Stimulated activated CD8-positive, alpha-beta memory T cell treated with anti-CD3 and anti-CD28 coated beads, Interleukin-15, amount 100 ng/mL, for 48 hours (primary cell): ENCODE measurements around the gene UBE4B.

Source experiments
- DNase-seq, 2 donors: peaks; one replicate each; pipeline ENCODE4 v3.0.0-alpha.2; 2020; ENCODE audit warnings: low read depth in 2 of 2

Gene UBE4B

DNA sequence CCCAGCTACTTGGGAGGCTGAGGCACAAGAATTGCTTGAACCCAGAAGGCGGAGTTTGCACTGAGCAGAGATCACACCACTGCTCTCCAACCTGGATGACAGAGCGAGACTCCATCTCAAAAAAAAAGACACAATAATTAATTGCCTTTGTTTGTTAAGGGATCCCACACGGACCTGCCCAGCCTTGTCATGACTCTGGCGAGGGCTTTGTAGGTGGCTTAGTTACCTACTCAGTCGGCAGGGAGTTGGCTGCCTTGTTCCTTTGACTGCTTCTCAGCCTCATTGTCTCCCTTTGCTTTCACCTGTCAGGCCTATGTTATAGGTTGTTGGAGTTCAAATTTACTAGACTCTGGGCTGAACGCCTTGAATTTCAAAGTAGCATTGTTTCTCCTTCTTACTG, 82.0 kb downstream of the UBE4B start:
- no peak for DNase-seq

DNA sequence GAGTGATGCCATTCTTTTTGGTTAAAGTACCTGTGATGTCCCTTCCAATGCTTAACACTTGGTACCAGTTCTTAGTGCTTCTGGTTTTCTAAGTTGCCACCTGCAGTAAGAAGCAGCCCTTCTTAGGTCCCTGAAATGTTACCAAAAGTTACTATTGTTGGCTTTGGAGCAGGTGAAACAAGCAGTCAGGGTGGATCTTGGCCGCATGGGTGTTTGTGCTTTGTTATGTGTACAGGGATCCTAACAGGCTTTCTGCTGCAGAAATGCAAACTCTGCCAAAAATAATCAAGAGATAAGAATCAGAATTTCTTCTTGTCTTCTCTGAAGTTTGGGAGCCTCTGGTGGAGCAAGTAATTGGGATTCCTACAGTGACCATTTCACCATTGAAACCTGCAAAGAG, 84.4 kb downstream of the UBE4B start:
- no peak for DNase-seq

GRCh38 chr1:10117865-10118264, 85.1 kb downstream of the UBE4B start:
- no peak for DNase-seq

DNA sequence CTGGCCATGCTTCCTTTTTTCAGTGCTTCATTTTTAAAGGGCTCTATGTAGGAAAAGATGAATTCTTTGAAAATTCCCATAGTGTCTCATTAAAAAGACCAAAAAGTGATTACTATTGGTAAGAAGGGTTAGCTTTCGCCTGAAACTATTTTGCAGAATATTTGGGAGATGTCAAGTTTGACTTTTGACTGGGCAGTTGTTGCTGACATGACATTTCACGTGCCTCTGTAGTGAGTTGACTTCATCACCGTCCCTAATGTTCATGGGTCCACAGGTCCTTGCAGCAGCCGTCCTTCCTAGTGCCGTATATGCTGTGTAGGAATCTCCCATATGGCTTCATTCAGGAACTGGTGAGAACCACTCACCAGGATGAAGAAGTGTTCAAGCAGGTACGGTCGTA, 88.9 kb downstream of the UBE4B start:
- DNase-seq: no peak

DNA sequence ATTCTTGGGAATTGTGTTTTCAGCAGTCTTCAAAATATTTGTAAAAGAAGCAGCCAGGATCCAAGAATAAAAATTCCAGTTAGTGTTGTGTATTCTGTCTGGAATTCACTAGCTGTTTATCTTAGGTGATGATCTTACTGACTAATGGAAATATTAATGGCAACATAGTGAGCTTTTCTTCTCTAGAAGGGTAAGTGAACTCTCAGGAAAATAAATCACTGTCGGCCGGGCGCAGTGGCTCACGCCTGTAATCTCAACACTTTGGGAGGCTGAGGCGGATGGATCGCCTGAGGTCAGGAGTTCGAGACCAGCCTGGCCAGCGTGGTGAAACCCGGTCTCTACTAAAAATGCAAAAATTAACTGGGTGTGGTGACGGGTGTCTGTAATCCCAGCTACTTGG, 90.2 kb downstream of the UBE4B start:
- no peak for DNase-seq

GRCh38 chr1:10128101-10128765, 95.5 kb downstream of the UBE4B start:
- no peak for DNase-seq

DNA sequence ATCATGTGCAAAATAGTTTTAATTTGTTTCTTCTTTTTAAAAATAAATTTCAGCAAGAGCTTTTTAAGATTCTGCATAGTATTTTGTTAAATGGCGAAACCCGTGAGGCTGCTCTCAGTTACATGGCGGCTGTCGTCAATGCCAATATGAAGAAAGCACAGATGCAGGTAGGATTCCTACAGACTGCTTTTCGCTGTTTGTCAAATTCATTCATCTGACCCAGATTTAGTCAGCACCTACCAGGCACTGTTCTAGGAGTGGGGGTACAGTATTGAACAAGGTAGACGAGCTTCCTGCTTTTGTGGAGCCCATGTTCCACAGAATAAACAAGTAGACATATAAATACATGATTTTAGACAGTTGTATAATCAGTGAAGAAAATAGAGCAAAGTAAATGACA, 99.6 kb downstream of the UBE4B start:
- no peak for DNase-seq

DNA sequence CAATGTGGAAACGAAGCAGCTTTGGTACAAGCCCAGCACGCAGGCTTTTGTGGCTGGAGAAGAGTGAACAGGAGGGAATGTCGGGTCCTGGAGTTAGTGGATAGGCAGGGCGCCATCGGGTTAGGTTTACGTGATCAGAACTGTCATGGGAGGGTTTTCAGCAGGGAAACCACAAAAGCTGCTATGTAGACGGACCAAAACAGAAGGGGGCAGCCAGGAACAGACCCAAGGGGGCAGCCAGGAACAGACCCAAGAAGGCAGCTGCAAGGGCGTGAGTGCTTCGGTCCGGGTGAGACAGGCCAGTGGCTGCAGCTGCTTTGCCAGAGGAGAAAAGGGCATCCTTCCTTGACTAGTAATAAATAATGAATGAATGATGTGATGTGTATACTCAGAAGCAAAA, 100.1 kb downstream of the UBE4B start:
- no peak for DNase-seq

- DNase-seq: no peak
Measured at GRCh38 chr1:10140981-10141380, 108.2 kb downstream of the UBE4B start.

DNA sequence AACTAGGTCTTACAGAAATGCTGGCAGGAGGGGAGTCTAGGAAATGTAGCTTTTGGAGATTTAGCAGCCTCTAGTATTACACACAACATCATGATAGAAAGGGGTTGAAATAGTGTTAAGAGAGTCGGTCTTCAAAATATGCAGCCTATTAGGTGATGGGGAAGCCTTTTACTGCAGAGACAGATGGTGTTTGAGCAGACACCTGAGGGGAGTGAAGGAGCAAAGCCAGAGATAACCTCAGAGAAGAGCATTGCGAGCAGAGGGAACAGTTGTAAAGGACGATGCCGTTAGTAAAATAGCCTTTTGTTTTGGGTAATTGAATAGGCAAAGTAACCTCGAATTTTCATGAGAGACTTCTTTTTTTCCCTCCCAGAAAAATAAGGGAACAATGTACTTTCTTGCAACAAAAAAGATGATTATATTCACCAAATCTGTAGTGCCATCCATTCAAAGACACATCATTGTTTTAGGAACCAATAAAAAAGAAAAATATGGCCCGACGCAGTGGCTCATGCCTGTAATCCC, 111.3 kb downstream of the UBE4B start:
- no peak for DNase-seq

- DNase-seq: no peak
Measured at GRCh38 chr1:10146391-10146790, 113.6 kb downstream of the UBE4B start.

DNA sequence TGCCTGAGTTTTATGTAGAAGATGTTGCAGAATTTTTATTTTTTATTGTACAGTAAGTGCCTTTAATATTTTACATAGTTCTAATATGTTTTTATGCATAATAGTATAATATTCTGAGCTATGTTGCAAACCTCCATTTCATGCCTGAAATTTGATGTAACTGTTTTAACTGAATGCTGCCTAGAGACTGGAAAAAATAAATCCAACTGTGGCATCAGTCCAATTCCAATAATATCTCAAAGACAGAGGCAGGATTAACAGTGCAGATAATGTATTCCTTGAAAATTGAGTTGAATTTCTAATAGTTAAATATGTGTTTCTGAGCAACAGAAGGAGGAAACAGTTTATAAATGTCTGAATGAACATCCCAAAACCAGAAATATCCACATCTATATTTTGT, 116.5 kb downstream of the UBE4B start:
- no peak for DNase-seq

- no peak for DNase-seq
Measured at GRCh38 chr1:10152709-10153284, 120.0 kb downstream of the UBE4B start.

GRCh38 chr1:10155087-10155712, 122.4 kb downstream of the UBE4B start:
- no peak for DNase-seq

DNA sequence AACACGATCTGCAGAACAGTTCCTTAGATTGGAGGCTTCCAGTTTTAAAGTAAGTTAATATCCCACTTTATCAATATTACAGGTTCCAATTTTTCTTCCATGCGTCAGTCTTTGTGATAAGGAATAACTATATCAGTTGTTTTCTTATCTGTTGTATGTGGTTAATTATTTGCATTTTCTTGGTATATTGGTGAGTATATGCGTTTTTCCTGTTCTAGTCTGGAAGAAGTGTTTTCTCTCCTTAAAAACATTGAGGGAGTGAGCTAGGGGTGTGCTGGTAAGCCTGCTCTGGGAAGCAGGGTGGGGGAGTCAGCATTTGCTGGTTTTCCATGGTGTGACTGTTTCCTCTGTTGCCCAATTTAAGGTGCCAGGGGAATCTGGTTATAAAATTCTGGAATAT, 127.4 kb downstream of the UBE4B start:
- no peak for DNase-seq

GRCh38 chr1:10160907-10161490, 128.2 kb downstream of the UBE4B start:
- DNase-seq: no peak

DNA sequence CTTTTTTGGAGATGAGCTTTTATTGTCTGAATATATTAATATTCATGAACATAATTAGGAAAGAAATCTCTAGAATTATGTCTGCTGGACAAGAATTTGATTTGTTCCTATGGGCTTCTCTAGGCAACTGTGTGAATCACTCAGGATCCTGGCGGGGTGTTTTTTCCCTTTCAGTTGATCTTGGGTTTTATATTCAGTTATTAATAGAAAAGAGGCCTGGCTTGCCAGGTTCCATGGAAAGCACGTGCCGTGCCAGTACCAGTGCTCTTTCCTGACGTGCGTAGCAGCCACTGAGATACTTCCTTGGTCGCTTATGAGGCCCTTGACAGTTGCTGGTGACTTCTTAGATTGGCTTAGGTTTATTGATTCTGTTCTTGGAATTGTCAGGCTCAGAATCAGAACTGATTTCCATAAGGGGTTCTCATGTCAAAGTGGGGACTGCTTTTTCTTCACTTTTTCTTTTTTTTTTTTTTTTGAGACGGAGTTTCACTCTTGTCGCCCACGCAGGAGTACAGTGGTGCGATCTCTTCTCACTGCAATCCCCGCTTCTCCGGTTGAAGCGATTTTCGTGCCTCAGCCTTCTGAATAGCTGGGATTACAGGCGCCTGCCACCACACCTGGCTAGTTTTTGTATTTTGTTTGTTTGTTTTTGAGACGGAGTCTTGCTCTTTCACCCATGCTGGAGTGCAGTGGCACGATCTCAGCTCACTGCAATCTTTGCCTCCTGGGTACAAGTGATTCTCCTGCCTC, 129.0 kb downstream of the UBE4B start:
- DNase-seq: no peak

GRCh38 chr1:10168912-10169514, 136.3 kb downstream of the UBE4B start:
- DNase-seq: no peak

GRCh38 chr1:10170239-10170574, 137.4 kb downstream of the UBE4B start:
- DNase-seq: no peak

DNA sequence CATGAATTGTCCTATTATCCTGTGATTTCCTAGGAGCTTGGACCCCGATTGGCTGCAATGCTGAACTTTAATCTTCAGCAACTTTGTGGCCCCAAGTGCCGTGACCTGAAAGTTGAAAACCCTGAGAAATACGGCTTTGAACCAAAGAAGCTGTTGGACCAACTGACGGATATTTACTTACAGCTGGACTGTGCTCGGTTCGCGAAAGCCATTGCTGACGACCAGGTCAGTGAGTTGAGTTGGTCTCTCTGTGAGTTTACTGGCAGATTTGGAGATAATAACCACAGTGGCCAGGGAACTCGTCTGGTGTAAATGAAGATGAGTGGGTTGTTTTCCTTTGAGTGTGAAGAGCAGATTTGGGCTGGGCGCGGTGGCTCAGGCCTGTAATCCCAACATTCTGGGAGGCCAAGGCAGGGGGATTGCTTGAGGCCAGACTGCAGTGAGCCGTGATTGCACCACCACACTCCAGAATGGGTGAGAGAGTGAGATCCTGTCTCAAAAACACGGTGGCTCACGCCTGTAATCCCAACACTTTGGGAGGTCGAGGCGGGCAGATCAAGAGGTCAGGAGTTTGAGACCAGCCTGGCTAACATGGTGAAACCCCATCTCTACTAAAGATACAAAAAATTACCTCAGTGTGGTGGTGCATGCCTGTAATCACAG, 138.5 kb downstream of the UBE4B start:
- no peak for DNase-seq

DNA sequence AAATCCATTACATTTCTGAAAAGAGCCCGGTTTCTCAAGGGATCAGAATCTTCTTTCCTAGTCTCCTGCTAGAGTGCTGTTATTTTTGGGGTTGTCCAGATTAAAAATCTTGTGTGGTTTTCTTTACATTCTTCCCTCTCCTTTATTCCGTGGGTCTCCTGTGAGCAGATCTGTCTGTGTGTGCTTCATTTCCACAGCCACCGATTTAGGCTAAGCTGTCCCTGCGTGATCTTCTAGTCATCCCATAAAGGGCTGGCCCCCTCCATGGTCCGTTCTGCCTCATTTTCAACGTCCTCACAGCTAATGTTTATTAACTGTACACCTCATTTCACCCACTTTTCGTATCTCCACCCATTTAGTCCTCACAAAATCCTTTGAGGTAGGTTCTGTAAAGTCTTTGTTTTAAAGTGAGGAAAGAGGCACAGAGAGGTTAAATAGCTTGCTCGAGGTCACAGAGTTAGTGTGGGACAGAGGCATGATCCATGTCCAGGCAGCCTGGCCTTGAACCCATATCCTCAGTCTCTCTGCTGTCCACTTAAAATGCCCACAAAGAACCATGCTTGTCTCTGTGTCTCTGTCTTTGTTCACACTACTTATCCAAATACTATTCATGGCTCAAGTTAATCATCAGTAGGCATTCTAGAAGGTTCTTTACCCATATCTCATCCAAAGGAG, 139.4 kb downstream of the UBE4B start:
- DNase-seq: no peak
